Esophagus mucosa (tissue), 1 donor: ENCODE measurements around the gene C2CD4A. TPM values are rescaled to one million over a fixed set of nuclear protein-coding genes. Genes with fewer than 3 reads are reported as not detected.
A peak's percentile ranks its signal among the peaks of the same experiment; 100 is the strongest.

Experiments used
- ATAC-seq: fragments of 200-7000 bp; cut with Tn5 transposase; one replicate; pipeline ENCODE4 v1.9.1; 2020
- total RNA-seq: library from RNA; stranded (reverse); gene quantifications from one replicate; pipeline ENCODE4 v1.2.4, GENCODE V29; 2023
- donor health status: DM: yes; HTN: yes; CAD: no.

C2CD4A gene
- total RNA-seq, 1 donor from 2014 or later = 0.44 TPM

- ATAC-seq = peak; percentile 94
Measured at GRCh38 chr15:62060113-62060895, 6.5 kb upstream of the C2CD4A start, which contains the start of gene VPS13C. Gene VPS13C, minus strand, starts transcription at chr15:62060447. Its CDS starts 73 bp downstream, at chr15:62060374.

DNA sequence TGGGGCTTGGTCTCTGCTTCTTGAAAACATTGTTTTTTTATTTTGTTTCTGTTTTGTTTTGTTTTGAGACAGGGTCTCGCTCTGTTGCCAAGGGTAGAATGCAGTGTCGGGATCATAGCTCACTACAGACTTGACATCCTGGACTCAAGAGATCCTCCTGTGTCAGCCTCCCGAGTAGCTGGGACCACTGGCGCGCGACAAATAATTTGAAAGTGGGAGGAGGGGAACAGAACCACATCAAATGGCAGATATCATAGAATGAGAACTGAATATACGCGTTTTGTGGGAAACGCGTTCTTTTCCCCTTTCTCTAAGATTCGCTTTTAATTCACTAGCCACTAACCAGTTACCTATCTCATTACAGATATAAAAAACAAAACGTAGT lies 5.9 kb upstream of the C2CD4A start:
- ATAC-seq = no peak

GRCh38 chr15:62063825-62064635 lies 2.7 kb upstream of the C2CD4A start:
- ATAC-seq = peak; percentile 36

- ATAC-seq = peak; percentile 38
Measured at GRCh38 chr15:62067448-62068044, 769 bp downstream of the C2CD4A start.

DNA sequence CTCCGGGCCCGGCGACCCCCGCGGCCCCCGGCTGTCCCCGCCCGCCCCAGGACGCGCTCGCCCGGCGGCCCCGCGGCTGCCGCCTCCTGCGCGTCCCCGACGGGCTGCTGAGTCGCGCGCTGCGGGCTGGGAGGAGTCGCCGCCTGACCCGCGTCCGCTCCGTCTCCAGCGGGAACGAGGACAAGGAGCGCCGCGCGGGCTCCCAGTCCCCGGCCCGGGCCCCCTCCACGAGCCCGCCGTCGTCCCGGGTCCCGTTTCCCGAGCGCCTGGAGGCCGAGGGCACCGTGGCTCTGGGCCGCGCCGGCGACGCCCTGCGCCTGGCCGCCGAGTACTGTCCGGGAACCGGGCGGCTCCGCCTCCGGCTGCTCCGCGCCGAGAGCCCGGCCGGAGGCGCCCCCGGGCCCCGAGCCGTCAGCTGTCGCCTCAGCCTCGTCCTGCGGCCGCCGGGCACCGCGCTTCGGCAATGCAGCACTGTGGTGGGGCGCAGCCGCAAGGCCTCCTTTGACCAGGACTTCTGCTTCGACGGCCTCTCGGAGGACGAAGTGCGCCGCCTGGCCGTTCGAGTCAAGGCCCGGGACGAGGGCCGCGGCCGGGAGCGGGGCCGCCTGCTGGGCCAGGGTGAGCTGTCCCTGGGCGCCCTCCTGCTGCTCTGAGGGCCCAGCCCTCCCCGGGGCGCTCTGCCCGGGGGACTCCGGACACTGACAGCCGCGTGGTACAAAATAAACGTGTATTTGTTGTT lies 1.5 kb downstream of the C2CD4A start:
- ATAC-seq = peak; percentile 20

DNA sequence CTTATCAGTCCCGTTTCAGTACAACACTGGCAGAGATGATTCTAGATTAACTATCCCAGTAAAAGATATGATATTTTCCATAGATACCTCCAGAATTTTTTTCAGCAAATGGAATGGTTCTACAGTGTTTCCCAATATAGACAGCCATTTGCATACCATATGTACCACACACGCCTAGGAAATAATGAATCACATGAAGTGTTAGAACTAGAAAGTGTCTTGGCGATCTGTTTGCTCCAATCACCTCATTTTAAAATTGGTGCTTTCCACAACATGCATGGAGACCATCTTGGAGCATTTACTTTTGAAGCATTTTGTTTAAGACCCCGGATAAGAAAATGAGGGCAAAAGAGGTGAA lies 2.0 kb downstream of the C2CD4A start:
- no peak for ATAC-seq

DNA sequence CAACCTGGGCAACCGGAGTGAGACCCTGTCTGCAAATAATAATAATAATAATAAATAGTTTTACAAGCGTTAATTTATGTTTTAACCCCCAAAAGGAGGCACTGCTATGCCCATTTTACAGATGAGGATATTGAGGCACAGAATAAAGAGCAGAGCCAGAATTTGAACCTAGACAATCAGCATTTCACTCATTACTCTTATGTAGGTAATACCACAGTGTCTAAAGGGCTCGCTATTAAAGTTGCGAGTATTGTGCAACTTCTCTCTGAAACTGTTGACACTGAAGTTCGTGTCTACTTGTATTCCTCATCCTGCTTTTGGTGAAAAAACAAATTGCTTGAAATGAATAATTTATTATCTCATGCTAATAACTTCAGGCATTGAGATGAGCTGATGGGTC lies 2.8 kb downstream of the C2CD4A start:
- ATAC-seq = no peak

DNA sequence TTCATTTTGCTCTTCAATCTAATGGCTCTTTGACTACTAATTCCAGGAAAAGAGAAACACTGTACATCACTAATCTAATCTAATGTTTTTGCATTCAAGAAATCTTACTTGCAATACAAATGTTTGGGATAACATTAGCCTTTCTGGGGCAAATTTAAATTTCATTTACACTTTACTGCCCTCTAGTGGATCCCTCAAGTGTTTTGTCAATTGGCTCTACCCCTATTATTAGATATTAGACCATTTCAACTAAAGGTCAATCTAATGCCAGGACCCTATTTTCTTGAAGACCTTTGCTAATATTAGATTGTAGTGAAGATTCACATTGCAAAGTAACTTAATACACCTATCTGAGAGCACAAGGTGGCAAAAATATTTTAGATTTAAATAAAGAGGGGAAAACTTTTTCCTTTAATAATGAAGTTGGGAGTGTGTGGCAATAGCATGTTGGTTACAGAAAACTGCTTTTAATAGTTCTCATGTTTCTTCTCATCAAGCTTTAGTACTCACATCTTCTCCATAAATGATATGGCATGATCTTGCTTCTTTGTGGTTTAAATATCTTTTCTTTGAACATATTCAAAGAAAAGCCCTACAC lies 5.0 kb downstream of the C2CD4A start:
- no peak for ATAC-seq

GRCh38 chr15:62075595-62076277 lies 9.0 kb downstream of the C2CD4A start:
- peak; percentile 99 for ATAC-seq

DNA sequence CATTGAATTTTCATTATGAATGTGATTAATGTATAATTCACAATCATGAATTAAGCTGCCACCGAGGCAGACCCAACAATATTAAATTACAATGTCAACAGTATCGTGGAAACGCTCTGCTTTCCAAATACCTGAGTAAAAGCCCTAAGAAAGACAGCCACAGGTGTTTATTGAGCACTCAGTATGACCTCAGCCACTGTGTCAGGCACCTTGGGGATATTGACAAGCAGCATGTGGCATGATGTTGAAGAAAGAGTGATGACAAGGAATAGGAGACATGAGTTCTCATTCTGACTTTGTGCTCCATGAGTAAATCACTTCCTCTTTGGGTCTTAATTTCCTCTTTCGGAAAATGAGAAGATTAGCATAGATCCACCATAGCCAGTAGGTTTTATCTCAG lies 12.8 kb downstream of the C2CD4A start:
- no peak for ATAC-seq

- no peak for ATAC-seq
Measured at GRCh38 chr15:62083194-62084154, 16.7 kb downstream of the C2CD4A start.

DNA sequence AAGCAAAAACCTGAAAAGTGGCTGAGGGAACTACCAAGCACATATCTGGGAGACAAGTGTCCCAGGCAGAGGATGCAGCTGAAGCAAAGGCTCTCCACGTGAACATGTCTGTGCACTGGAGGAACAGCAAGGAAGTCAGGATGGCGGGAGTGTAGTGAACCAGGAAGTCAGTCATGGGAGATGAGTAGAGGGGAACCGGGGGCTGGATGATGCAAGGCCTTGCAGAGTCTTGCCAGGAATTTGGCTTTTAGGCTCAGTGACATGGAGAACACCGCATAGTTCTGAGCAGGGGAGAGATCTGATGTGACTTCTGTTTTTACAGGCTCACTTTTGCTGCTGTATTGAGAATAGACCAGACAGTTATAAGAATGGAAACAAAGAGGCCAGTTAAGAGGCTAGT lies 19.0 kb downstream of the C2CD4A start:
- no peak for ATAC-seq

GRCh38 chr15:62087671-62088352 lies 21.0 kb downstream of the C2CD4A start:
- ATAC-seq = no peak

GRCh38 chr15:62088353-62088693 lies 21.5 kb downstream of the C2CD4A start:
- no peak for ATAC-seq

- ATAC-seq = no peak
Measured at GRCh38 chr15:62089616-62090015, 22.8 kb downstream of the C2CD4A start.

- no peak for ATAC-seq
Measured at GRCh38 chr15:62090988-62091387, 24.2 kb downstream of the C2CD4A start.

GRCh38 chr15:62093809-62094208 lies 27.0 kb downstream of the C2CD4A start:
- ATAC-seq = no peak

- ATAC-seq = no peak
Measured at GRCh38 chr15:62094388-62094787, 27.6 kb downstream of the C2CD4A start.

GRCh38 chr15:62099094-62099601 lies 32.4 kb downstream of the C2CD4A start:
- peak; percentile 65 for ATAC-seq

DNA sequence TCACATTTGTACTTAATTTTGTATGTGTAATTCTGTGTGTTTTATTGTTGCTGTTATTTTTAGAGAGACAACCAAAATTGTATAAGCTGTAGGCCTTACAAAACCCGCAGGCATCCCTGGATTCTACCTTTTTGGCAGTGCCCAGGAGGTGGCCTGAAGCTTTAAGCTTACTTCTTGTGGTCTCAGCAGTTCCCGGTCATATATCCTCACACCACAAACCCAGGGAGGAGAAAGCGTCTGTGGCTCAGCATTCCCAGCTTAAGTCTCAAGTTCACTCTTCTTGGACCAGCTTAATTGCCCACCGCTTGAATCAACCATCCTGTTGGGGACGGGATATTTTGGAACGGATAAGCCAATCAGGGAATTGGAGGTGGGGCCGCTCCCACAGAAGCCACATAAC lies 36.7 kb downstream of the C2CD4A start:
- no peak for ATAC-seq
